Left lung (tissue), 10 donors: ENCODE data around the gene TM7SF2. TPM values are rescaled to one million over a fixed set of nuclear protein-coding genes. Genes with fewer than 3 reads are reported as not detected.

Experiments
- ATAC-seq: fragments of 200-7000 bp; cut with Tn5 transposase; one replicate; pipeline ENCODE4 v1.9.1; 2020; ENCODE audit warnings: moderate library complexity
- DNase-seq, 4 donors: peaks; one replicate each; pipeline ENCODE4 v3.0.0-alpha.2; 2013 to 2020
- H3K27ac ChIP-seq, 2 donors: fragments of 200-600 bp; sonication (generic) in 1 of 2; one replicate each; pipeline versions ENCODE4 v1.5.0 to v1.8.0; 2020 to 2021
- H3K27me3 ChIP-seq, 2 donors: fragments of 200-600 bp; sonication (generic) in 1 of 2; one replicate each; pipeline versions ENCODE4 v1.5.0 to v1.8.0; 2020 to 2021
- H3K36me3 ChIP-seq, 2 donors: fragments of 200-600 bp; sonication (generic) in 1 of 2; one replicate each; pipeline versions ENCODE4 v1.5.0 to v1.8.0; 2020 to 2021
- H3K4me1 ChIP-seq, 2 donors: fragments of 200-600 bp; one replicate each; pipeline ENCODE4 v1.8.0; 2021
- H3K4me3 ChIP-seq, 2 donors: fragments of 200-600 bp; sonication (generic) in 1 of 2; one replicate each; pipeline versions ENCODE4 v1.5.0 to v1.8.0; 2020 to 2021; ENCODE audit warnings: mild to moderate bottlenecking in 1 of 2
- H3K9me3 ChIP-seq, 2 donors: fragments of 200-600 bp; sonication (generic) in 1 of 2; one replicate each; pipeline versions ENCODE4 v1.5.0 to v1.8.0; 2020 to 2021
- intact Hi-C, 2 donors: fragments of 100-400 bp; cut with DNase I; formaldehyde crosslinking; loops; one replicate each; pipeline versions ENCODE4 v1.11.2 to v1.14.2; 2022
- polyA plus RNA-seq, 6 donors: library from polyadenylated mRNA; unstranded; fragments of 120-200 nt; gene quantifications; one replicate each; pipeline ENCODE4 v1.2.1, GENCODE V29; 2013; ENCODE audit not compliant: insufficient read length in 6 of 6
- total RNA-seq, 2 donors: library from RNA; stranded (reverse); fragmentation: NEBNext Ultra II Directional; extraction: Animal tissue kit (Norgen Biotek cat#: 25700); gene quantifications; one replicate each; pipeline ENCODE4 v1.2.1, GENCODE V29; 2021
- TF ChIP-seq, protein P1 (sequence below), 2 donors: fragments of 200-600 bp; sonication (generic) in 1 of 2; IDR thresholded peaks; one replicate each; pipeline versions ENCODE4 v1.5.0 to v1.8.0; 2021; ENCODE audit warnings: antibody characterized with exemption in 2 of 2
- donor health status: DM: no; HTN: yes; CAD: no.
- donor health status: DM: no; HTN: no; CAD: no.

TM7SF2 gene
- total and polyA plus RNA-seq, 8 donors, result 16.1 to 41.0 (median 22.5) TPM

DNA sequence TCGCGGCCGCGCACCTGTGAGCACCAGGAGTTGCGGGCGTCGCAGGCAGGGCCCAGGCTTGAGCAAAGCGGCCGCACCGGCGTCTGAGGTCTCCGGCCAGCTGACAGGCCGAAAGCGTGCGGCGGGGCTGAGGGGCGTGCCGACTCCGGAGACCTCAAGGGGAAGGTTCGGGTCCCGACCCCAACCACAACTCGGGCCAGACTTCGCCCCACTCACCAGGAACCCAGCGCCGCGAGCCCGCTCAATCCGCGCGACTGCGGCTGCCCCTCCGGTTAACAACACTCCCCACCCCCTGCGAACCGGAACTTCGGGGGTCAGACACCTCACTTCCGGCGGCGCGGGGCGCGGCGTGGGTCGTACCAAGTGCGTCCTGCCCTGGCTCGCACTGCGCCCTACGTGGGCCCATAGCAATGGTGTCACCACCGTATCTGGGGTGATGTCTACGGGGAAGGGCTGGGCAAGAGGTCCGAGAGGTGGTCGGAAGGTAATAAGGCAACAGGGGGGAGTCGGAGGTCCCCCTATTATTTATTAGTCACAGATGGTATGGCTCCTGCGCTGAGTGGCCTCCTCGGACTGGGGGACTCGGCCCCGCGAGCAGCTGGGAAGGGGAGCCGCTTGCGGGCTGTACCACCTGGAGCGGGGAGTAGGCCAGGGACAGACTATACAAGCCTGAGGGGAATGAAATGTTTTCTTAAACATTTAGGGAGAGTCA is 22.7 kb downstream of the TM7SF2 start, which contains the start of gene SYVN1:
TSS of gene SYVN1 (minus strand) at position 280 of the 712 bp plus-strand sequence. CDS start 918 bp downstream, outside the sequence.
- peak; percentile 92 to 96 (median 94) for DNase-seq
- ATAC-seq, result peak; percentile 90
- intact Hi-C loops, result no loop called here
- H3K4me1 ChIP-seq, result peaks cover 16 to 32% of the 10 kb centered on the region in 2 donors
- H3K4me3 ChIP-seq, result peak within 1 kb of the TSS; percentile 84 to 98
- peaks cover 0 to 36% of the 10 kb centered on the region in 2 donors for H3K36me3 ChIP-seq
- H3K27me3 ChIP-seq, result no peaks in the 10 kb centered on the region
- H3K9me3 ChIP-seq, result no peaks in the 10 kb centered on the region
- TF ChIP-seq, protein P1, sequence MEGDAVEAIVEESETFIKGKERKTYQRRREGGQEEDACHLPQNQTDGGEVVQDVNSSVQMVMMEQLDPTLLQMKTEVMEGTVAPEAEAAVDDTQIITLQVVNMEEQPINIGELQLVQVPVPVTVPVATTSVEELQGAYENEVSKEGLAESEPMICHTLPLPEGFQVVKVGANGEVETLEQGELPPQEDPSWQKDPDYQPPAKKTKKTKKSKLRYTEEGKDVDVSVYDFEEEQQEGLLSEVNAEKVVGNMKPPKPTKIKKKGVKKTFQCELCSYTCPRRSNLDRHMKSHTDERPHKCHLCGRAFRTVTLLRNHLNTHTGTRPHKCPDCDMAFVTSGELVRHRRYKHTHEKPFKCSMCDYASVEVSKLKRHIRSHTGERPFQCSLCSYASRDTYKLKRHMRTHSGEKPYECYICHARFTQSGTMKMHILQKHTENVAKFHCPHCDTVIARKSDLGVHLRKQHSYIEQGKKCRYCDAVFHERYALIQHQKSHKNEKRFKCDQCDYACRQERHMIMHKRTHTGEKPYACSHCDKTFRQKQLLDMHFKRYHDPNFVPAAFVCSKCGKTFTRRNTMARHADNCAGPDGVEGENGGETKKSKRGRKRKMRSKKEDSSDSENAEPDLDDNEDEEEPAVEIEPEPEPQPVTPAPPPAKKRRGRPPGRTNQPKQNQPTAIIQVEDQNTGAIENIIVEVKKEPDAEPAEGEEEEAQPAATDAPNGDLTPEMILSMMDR (IDR thresholded peaks at IDR 0.05), result no peak
- peak within 1 kb of the TSS; percentile 98 for H3K27ac ChIP-seq

GRCh38 chr11:65134952-65135632 is 23.4 kb downstream of the TM7SF2 start:
- Histone ChIP-seq H3K4me1 (peaks cover 16 to 32% of the 10 kb centered on the region in 2 donors), H3K27me3 (no peaks in the 10 kb centered on the region), H3K9me3 (no peaks in the 10 kb centered on the region), H3K4me3 (peak overlapping the region; percentile 84 to 98), H3K36me3 (peaks cover 0 to 29% of the 10 kb centered on the region in 2 donors), H3K27ac (peak overlapping the region; percentile 98)
- peak; percentile 89 for ATAC-seq
- peak in 3 of 4 donors; percentile 91 to 95 (median 91) for DNase-seq
- intact Hi-C loops, result no loop called here
- TF ChIP-seq, protein P1 (IDR thresholded peaks at IDR 0.05), result no peak

GRCh38 chr11:65135633-65136145 is 24.0 kb downstream of the TM7SF2 start:
- DNase-seq, result peak in 1 of 4 donors; percentile 21
- Histone ChIP-seq H3K27me3 (no peaks in the 10 kb centered on the region), H3K4me1 (peaks cover 16 to 32% of the 10 kb centered on the region in 2 donors), H3K27ac (peak overlapping the region; percentile 98), H3K4me3 (peak overlapping the region; percentile 84 to 98), H3K36me3 (peaks cover 0 to 23% of the 10 kb centered on the region in 2 donors), H3K9me3 (no peaks in the 10 kb centered on the region)
- ATAC-seq, result no peak
- TF ChIP-seq, protein P1 (IDR thresholded peaks at IDR 0.05), result no peak
- intact Hi-C loops, result no loop called here

DNA sequence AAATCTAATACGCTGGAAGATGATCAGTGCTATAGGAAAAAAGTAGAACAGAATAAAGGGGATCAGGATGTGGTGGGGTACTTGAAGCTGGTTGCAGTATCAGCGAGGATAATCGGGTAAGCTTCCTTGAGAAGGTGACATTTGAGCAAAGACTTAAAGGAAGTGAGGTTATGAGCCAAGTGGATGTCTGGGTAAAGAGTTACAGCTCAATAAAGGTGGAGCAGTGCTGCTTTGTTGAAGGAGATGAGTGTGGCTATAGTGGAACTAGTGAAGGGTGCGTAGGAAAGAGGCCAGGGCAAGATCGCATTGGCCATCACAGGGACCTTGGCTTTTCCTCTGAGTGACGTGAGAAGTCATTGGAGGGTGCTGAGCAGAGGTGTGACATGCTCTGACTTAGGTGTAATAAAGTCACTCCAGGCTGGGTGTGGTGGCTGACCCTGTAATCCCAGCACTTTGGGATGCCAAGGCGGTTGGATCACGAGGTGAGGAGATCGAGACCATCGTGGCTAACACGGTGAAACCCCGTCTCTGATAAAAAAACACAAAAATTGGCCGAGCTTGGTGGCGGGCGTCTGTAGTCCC is 24.9 kb downstream of the TM7SF2 start:
- ATAC-seq (no peak), DNase-seq (no peak)
- intact Hi-C loops, result no loop called here
- H3K27ac ChIP-seq, result no peak overlapping the region
- no peaks in the 10 kb centered on the region for H3K9me3 ChIP-seq
- H3K27me3 ChIP-seq, result no peaks in the 10 kb centered on the region
- H3K4me3 ChIP-seq, result no peak overlapping the region
- peaks cover 16 to 32% of the 10 kb centered on the region in 2 donors for H3K4me1 ChIP-seq
- peaks cover 0 to 14% of the 10 kb centered on the region in 2 donors for H3K36me3 ChIP-seq
- TF ChIP-seq, protein P1 (IDR thresholded peaks at IDR 0.05), result no peak
